ENCODE data around the gene KRT16.
"Not testable (repeated sequence)": the region's sequence is repeated elsewhere in the genome, so short reads cannot be mapped to it uniquely, and the experiment has no call there.

KRT16 gene

DNA sequence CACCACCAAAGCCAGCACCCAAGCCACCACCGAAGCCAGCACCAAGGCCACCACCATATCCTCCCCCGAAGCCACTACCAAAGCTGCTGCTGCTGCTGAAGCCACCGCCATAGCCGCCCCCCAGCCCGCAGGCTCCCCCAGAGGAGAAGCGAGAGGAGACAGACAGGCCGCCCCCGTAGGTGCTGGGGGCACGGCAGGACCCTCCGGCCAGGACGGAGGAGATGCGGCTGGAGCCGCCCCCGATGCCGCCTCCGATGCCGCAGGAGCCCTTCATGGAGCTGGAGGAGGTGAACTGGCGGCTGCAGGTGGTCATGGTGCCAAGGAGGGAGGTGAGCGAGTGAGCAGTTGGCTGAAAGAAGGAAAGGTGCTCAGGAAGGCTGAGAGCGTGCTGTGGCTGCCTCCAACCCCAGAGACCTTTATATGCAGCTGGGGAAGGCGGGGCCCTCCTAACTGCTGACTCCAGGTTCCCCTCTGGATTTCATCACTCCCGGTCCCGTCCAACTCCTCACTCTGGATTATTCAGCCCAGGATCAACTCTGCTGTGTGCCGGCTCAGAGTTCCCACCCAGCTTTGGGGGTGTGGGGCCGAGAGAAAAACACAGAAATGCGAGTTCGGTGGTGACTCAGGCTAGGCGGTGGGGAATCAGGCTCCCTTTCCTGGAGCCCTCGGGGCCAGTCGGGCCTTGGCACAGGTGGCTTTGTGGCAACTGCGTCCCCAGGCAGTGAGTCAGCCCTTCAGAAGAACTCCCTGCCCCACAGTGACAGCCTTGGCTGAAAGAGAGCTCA, at the start of gene KRT16:
TSS of gene KRT16 (minus strand) at position 392 of the 785 bp plus-strand sequence. CDS start at position 313, 79 bp downstream.
- not testable (repeated sequence) for ATAC-seq (ENCODE audit: insufficient read depth, low read depth); H3K4me1 ChIP-seq (ENCODE audit: insufficient read depth, low read length); H3K27me3 ChIP-seq (ENCODE audit: insufficient read depth, low read length, poor library complexity); H3K9ac ChIP-seq (ENCODE audit: low read depth, low read length); H3K27ac ChIP-seq (ENCODE audit: low read length); DNase-seq; H2AFZ ChIP-seq (ENCODE audit: low read depth, low read length); H3K9me3 ChIP-seq (ENCODE audit: insufficient read depth, low read length, severe bottlenecking); H3K4me3 ChIP-seq (ENCODE audit: low read depth in 1 of 2, low read length in 2 of 2); H4K20me1 ChIP-seq (ENCODE audit: insufficient read depth, low read length); H3K36me3 ChIP-seq (ENCODE audit: insufficient read depth, low read length); H3K79me2 ChIP-seq (ENCODE audit: insufficient read depth, low read length); H3K4me2 ChIP-seq (ENCODE audit: insufficient read depth, low read length)

DNA sequence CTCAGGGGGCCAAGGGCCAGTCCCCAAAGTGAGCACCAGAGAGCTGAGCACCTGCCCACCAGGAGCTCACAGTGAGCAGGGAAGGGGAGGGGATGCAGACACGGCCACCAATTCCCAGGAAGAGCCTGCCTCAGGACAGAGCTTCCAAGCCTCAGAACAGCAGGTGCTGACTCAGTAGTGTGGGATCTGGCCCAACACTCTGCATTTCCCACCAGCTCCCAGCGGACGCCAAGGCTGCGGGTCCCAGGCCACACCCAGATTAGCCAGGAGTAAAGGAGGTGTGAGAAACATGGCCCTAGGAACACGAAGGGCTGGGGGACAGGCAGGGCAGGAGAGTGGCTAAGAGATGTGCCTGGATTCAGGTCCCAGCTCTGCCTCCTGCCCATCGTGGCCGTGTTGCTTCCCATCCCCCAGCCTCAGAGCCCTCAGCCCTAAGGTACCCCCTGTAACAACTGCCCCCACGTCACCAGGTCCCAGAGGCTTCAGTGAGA, 47.7 kb upstream of the KRT16 start:
- Histone ChIP-seq H4K20me1 (ENCODE audit: insufficient read depth, low read length) (no peaks in the 10 kb centered on the region; the same call in 1 of the 2 replicates), H3K9ac (ENCODE audit: low read depth, low read length) (no peak overlapping the region), H3K4me1 (ENCODE audit: insufficient read depth, low read length) (peaks cover 2% of the 10 kb centered on the region), H3K4me3 (ENCODE audit: low read depth in 1 of 2, low read length in 2 of 2) (no peak overlapping the region), H3K4me2 (ENCODE audit: insufficient read depth, low read length) (no peak overlapping the region), H2AFZ (ENCODE audit: low read depth, low read length) (no peak overlapping the region), H3K36me3 (ENCODE audit: insufficient read depth, low read length) (no peaks in the 10 kb centered on the region), H3K27me3 (ENCODE audit: insufficient read depth, low read length, poor library complexity) (peaks cover 5% of the 10 kb centered on the region), H3K9me3 (ENCODE audit: insufficient read depth, low read length, severe bottlenecking) (no peaks in the 10 kb centered on the region), H3K79me2 (ENCODE audit: insufficient read depth, low read length) (no peaks in the 10 kb centered on the region), H3K27ac (ENCODE audit: low read length) (no peak overlapping the region)
- DNase-seq (no peak), ATAC-seq (ENCODE audit: insufficient read depth, low read depth) (no peak)
- TF ChIP-seq, protein P1, sequence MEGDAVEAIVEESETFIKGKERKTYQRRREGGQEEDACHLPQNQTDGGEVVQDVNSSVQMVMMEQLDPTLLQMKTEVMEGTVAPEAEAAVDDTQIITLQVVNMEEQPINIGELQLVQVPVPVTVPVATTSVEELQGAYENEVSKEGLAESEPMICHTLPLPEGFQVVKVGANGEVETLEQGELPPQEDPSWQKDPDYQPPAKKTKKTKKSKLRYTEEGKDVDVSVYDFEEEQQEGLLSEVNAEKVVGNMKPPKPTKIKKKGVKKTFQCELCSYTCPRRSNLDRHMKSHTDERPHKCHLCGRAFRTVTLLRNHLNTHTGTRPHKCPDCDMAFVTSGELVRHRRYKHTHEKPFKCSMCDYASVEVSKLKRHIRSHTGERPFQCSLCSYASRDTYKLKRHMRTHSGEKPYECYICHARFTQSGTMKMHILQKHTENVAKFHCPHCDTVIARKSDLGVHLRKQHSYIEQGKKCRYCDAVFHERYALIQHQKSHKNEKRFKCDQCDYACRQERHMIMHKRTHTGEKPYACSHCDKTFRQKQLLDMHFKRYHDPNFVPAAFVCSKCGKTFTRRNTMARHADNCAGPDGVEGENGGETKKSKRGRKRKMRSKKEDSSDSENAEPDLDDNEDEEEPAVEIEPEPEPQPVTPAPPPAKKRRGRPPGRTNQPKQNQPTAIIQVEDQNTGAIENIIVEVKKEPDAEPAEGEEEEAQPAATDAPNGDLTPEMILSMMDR (IDR thresholded peaks at IDR 0.05; ENCODE audit: borderline replicate concordance, extremely low read depth, low read length, poor library complexity, severe bottlenecking), result no peak
- no peak for TF ChIP-seq EZH2 (IDR thresholded peaks at IDR 0.05; ENCODE audit: borderline replicate concordance, low read depth, low read length, severe bottlenecking)

DNA sequence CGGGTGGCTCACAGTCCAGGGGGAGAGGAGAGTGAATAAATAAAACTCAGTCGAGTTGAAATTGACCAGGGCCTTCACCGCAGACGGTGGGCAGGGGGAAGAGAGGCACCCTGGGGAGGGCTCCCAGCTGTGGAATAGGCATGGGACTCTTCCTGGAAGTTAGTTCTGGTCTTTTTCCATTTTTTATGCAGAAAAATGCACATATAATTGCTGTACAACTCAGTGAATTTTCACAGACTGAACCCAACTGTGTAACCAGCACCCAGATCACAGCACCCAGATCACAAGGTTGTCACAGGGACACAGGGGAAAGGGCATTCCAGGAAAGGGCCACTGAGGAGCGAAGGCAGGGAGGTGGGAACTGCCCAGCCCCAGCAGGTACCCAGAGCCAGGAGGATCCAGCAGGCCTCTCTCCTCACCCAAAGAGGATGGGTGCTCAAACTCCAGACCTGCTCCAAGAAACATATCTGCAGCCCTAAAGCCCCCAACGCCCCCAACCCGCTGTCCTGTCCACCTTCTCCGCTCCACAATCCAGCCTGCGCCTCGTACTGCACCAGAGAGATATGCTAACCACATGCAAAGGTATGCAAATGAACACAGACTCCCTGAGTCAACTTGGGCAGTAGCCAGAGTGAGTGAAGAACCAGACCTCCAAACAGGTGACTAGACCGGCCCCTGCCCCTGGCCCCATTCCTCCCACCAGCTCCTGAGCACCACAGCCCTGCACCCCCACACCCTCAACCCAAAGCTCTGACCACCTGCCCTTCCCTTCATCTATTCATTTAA, 47.1 kb upstream of the KRT16 start:
- Histone ChIP-seq H3K4me1 (ENCODE audit: insufficient read depth, low read length) (no peaks in the 10 kb centered on the region), H3K27ac (ENCODE audit: low read length) (no peak overlapping the region), H3K9ac (ENCODE audit: low read depth, low read length) (no peak overlapping the region), H3K4me2 (ENCODE audit: insufficient read depth, low read length) (no peak overlapping the region), H4K20me1 (ENCODE audit: insufficient read depth, low read length) (no peaks in the 10 kb centered on the region; the same call in 1 of the 2 replicates), H2AFZ (ENCODE audit: low read depth, low read length) (no peak overlapping the region), H3K4me3 (ENCODE audit: low read depth in 1 of 2, low read length in 2 of 2) (no peak overlapping the region), H3K36me3 (ENCODE audit: insufficient read depth, low read length) (no peaks in the 10 kb centered on the region), H3K79me2 (ENCODE audit: insufficient read depth, low read length) (no peaks in the 10 kb centered on the region), H3K9me3 (ENCODE audit: insufficient read depth, low read length, severe bottlenecking) (no peaks in the 10 kb centered on the region), H3K27me3 (ENCODE audit: insufficient read depth, low read length, poor library complexity) (peaks cover 2% of the 10 kb centered on the region)
- ATAC-seq (ENCODE audit: insufficient read depth, low read depth) (no peak), DNase-seq (no peak)
- no peak for TF ChIP-seq EZH2 (IDR thresholded peaks at IDR 0.05; ENCODE audit: borderline replicate concordance, low read depth, low read length, severe bottlenecking)
- TF ChIP-seq, protein P1 (IDR thresholded peaks at IDR 0.05; ENCODE audit: borderline replicate concordance, extremely low read depth, low read length, poor library complexity, severe bottlenecking), result no peak

DNA sequence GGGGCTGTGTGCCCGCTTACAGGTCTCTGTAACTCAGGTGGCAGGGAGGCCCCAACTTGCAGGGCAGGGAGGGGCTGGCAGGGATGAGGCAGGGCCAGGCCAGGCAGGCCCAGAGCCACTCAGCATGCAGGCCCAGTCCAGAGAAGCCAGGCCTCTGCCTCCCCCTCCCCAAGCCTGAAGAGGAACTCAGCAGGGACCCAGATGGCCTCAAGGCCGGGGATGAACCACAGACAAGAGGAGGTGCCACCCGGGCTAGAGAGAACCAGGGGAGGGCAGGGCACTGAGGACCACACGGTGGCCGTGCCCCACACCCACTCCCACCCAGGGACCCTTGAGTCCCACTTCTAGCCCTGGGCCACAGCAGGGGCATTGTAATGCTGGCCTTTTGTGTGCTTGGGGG, 46.3 kb upstream of the KRT16 start:
- Histone ChIP-seq H3K36me3 (ENCODE audit: insufficient read depth, low read length) (no peaks in the 10 kb centered on the region), H3K4me3 (ENCODE audit: low read depth in 1 of 2, low read length in 2 of 2) (no peak overlapping the region), H3K27me3 (ENCODE audit: insufficient read depth, low read length, poor library complexity) (no peaks in the 10 kb centered on the region), H4K20me1 (ENCODE audit: insufficient read depth, low read length) (no peaks in the 10 kb centered on the region; the same call in 1 of the 2 replicates), H3K9me3 (ENCODE audit: insufficient read depth, low read length, severe bottlenecking) (no peaks in the 10 kb centered on the region), H3K9ac (ENCODE audit: low read depth, low read length) (no peak overlapping the region), H3K4me2 (ENCODE audit: insufficient read depth, low read length) (no peak overlapping the region), H2AFZ (ENCODE audit: low read depth, low read length) (no peak overlapping the region), H3K27ac (ENCODE audit: low read length) (no peak overlapping the region), H3K4me1 (ENCODE audit: insufficient read depth, low read length) (no peaks in the 10 kb centered on the region), H3K79me2 (ENCODE audit: insufficient read depth, low read length) (no peaks in the 10 kb centered on the region)
- no peak for ATAC-seq (ENCODE audit: insufficient read depth, low read depth)
- TF ChIP-seq, protein P1 (IDR thresholded peaks at IDR 0.05; ENCODE audit: borderline replicate concordance, extremely low read depth, low read length, poor library complexity, severe bottlenecking), result no peak
- no peak for TF ChIP-seq EZH2 (IDR thresholded peaks at IDR 0.05; ENCODE audit: borderline replicate concordance, low read depth, low read length, severe bottlenecking)
- no peak for DNase-seq
